Measurements from ENCODE around the gene PLPP3. TPM values are rescaled to one million over a fixed set of nuclear protein-coding genes. Genes with fewer than 3 reads are reported as not detected.
A peak's percentile ranks its signal among the peaks of the same experiment; 100 is the strongest.

The PLPP3 gene
- total RNA-seq, 4 donors from 2014 or later, result 76.3 to 315 (median 140) TPM

- DNase-seq, result no peak
- Histone ChIP-seq H3K4me1 (no peaks in the 10 kb centered on the region), H3K27me3 (no peaks in the 10 kb centered on the region), H3K27ac (no peak overlapping the region), H3K36me3 (no peaks in the 10 kb centered on the region), H3K4me3 (no peak overlapping the region), H3K9me3 (no peaks in the 10 kb centered on the region)
- intact Hi-C loops (cut with DNase I; ENCODE audit: low total_unique reads), result no loop called here
- TF ChIP-seq CTCF (IDR thresholded peaks at IDR 0.05) (no peak), POLR2A (IDR thresholded peaks at IDR 0.05) (no peak)
Measured at GRCh38 chr1:56589369-56589768, 10.0 kb upstream of the PLPP3 start.

- no peaks in the 10 kb centered on the region for H3K4me1 ChIP-seq
- H3K4me3 ChIP-seq, result no peak overlapping the region
- no peaks in the 10 kb centered on the region for H3K27me3 ChIP-seq
- TF ChIP-seq POLR2A (IDR thresholded peaks at IDR 0.05) (no peak), CTCF (IDR thresholded peaks at IDR 0.05) (no peak)
- no peak for DNase-seq
- no peak overlapping the region for H3K27ac ChIP-seq
- H3K9me3 ChIP-seq, result no peaks in the 10 kb centered on the region
- intact Hi-C loops (cut with DNase I; ENCODE audit: low total_unique reads), result no loop called here
- no peaks in the 10 kb centered on the region for H3K36me3 ChIP-seq
Measured at GRCh38 chr1:56586502-56586901, 7.1 kb upstream of the PLPP3 start.

- no peak overlapping the region for H3K27ac ChIP-seq
- no peaks in the 10 kb centered on the region for H3K9me3 ChIP-seq
- no peak for DNase-seq
- no peak for TF ChIP-seq CTCF (IDR thresholded peaks at IDR 0.05)
- no peak for TF ChIP-seq POLR2A (IDR thresholded peaks at IDR 0.05)
- no peaks in the 10 kb centered on the region for H3K36me3 ChIP-seq
- H3K4me1 ChIP-seq, result no peaks in the 10 kb centered on the region
- no peak overlapping the region for H3K4me3 ChIP-seq
- intact Hi-C loops (cut with DNase I; ENCODE audit: low total_unique reads), result no loop called here
- H3K27me3 ChIP-seq, result no peaks in the 10 kb centered on the region
Measured at GRCh38 chr1:56585985-56586384, 6.6 kb upstream of the PLPP3 start.

- DNase-seq, result peak in 1 of 2 donors; percentile 38
- H3K4me3 ChIP-seq, result no peak overlapping the region
- intact Hi-C loops (cut with DNase I; ENCODE audit: low total_unique reads), result loop anchor here (5.0 kb wide), 1 partner anchor 1298 kb away; no protein-coding TSS in a partner anchor
- peak; percentile 81 to 92 (median 90) for TF ChIP-seq CTCF (IDR thresholded peaks at IDR 0.05)
- no peak for TF ChIP-seq POLR2A (IDR thresholded peaks at IDR 0.05)
- H3K36me3 ChIP-seq, result no peaks in the 10 kb centered on the region
- H3K9me3 ChIP-seq, result no peaks in the 10 kb centered on the region
- H3K27ac ChIP-seq, result no peak overlapping the region
- no peaks in the 10 kb centered on the region for H3K27me3 ChIP-seq
- no peaks in the 10 kb centered on the region for H3K4me1 ChIP-seq
Measured at GRCh38 chr1:56584910-56585528, 5.7 kb upstream of the PLPP3 start.

- intact Hi-C loops (cut with DNase I; ENCODE audit: low total_unique reads), result loop anchor here (5.0 kb wide), 1 partner anchor 1297 kb away; no protein-coding TSS in a partner anchor
- Histone ChIP-seq H3K27ac (no peak overlapping the region), H3K36me3 (no peaks in the 10 kb centered on the region), H3K4me1 (no peaks in the 10 kb centered on the region), H3K9me3 (no peaks in the 10 kb centered on the region), H3K27me3 (no peaks in the 10 kb centered on the region), H3K4me3 (no peak overlapping the region)
- TF ChIP-seq CTCF (IDR thresholded peaks at IDR 0.05) (no peak), POLR2A (IDR thresholded peaks at IDR 0.05) (no peak)
- no peak for DNase-seq
Measured at GRCh38 chr1:56583957-56584468, 4.7 kb upstream of the PLPP3 start.

All from uterus (tissue), 4 donors.